ENCODE measurements around the gene EXOC4. TPM values are rescaled to one million over a fixed set of nuclear protein-coding genes. Genes with fewer than 3 reads are reported as not detected.

The EXOC4 gene
- total RNA-seq, 1 donor from 2014 or later, result 99.2 TPM

DNA sequence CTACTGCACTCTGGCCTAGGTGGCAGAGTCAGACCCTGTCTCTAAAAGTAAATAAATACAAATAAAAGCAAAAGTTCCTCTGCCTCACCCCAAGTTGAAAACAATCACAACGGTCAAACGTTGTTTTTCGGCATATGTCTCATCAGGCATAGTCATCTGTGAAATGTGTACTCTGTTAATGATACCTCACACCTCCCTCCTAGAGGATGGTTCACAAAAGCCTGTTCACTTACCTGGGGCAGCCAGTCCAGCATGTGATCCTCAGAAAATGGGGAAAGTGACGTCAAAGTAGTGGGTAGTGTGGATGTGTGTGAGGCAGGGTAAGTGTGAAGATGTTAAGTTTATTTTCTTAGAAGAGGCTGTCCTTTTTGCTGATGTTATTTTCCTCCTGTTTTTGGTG is 620.3 kb downstream of the EXOC4 start:
- Histone ChIP-seq H3K36me3 (no peaks in the 10 kb centered on the region), H3K27me3 (no peaks in the 10 kb centered on the region), H3K4me1 (no peaks in the 10 kb centered on the region), H3K4me3 (no peak overlapping the region), H3K9me3 (no peaks in the 10 kb centered on the region), H3K27ac (no peak overlapping the region)
- TF ChIP-seq POLR2A (IDR thresholded peaks at IDR 0.05) (no peak), POLR2AphosphoS5 (IDR thresholded peaks at IDR 0.05; ENCODE audit: insufficient read depth in 1 of 2, low read depth in 1 of 2) (no peak)
- TF ChIP-seq, protein P1, sequence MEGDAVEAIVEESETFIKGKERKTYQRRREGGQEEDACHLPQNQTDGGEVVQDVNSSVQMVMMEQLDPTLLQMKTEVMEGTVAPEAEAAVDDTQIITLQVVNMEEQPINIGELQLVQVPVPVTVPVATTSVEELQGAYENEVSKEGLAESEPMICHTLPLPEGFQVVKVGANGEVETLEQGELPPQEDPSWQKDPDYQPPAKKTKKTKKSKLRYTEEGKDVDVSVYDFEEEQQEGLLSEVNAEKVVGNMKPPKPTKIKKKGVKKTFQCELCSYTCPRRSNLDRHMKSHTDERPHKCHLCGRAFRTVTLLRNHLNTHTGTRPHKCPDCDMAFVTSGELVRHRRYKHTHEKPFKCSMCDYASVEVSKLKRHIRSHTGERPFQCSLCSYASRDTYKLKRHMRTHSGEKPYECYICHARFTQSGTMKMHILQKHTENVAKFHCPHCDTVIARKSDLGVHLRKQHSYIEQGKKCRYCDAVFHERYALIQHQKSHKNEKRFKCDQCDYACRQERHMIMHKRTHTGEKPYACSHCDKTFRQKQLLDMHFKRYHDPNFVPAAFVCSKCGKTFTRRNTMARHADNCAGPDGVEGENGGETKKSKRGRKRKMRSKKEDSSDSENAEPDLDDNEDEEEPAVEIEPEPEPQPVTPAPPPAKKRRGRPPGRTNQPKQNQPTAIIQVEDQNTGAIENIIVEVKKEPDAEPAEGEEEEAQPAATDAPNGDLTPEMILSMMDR (IDR thresholded peaks at IDR 0.05), result no peak
- intact Hi-C loops (cut with DNase I), result no loop called here
- DNase-seq (ENCODE audit: extremely low spot score in 2 of 2), result no peak

DNA sequence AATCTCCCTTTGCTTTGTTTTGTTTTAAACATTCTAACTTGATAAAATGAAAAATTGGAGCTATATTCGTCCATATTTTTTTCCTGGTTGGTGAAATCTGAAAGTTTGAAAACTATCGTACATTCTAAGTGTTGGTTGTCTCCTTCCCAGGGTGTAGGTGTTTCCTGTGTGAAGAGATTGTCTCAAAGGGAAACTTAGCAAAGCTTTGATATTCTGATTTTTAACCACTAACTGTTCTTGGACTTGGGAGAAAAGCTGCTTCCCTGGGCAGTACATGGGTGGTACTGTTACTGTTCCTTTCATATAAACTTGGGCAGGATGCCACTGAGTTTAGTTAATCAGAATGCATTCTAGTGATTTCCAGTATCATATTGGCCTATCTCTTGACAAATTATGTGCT is 620.8 kb downstream of the EXOC4 start:
- H3K4me3 ChIP-seq, result no peak overlapping the region
- no peaks in the 10 kb centered on the region for H3K4me1 ChIP-seq
- H3K27ac ChIP-seq, result no peak overlapping the region
- intact Hi-C loops (cut with DNase I), result no loop called here
- TF ChIP-seq, protein P1 (IDR thresholded peaks at IDR 0.05), result no peak
- TF ChIP-seq POLR2AphosphoS5 (IDR thresholded peaks at IDR 0.05; ENCODE audit: insufficient read depth in 1 of 2, low read depth in 1 of 2) (no peak), POLR2A (IDR thresholded peaks at IDR 0.05) (no peak)
- no peak for DNase-seq (ENCODE audit: extremely low spot score in 2 of 2)
- H3K36me3 ChIP-seq, result no peaks in the 10 kb centered on the region
- H3K27me3 ChIP-seq, result no peaks in the 10 kb centered on the region
- H3K9me3 ChIP-seq, result no peaks in the 10 kb centered on the region

DNA sequence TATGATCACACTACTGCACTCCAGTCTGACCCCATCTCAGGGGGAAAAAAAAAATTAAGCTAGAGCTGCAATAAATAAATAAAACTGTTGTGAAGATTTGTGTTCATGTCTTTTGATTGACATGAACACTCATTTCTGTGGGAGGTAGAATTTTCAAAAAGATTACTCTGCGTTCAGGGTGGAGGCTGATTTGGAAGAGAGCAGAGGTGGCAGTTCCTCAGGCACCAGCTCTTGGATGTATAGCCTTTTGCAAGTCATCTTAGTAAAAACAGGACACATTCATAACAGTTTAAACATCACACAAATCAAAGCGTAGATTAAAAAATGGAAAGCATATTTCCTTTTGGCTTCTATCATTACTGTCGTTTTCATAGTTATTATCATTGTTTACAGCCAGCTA is 630.7 kb downstream of the EXOC4 start:
- Histone ChIP-seq H3K4me1 (no peaks in the 10 kb centered on the region), H3K27me3 (no peaks in the 10 kb centered on the region), H3K4me3 (no peak overlapping the region), H3K36me3 (no peaks in the 10 kb centered on the region), H3K27ac (no peak overlapping the region), H3K9me3 (no peaks in the 10 kb centered on the region)
- intact Hi-C loops (cut with DNase I), result no loop called here
- DNase-seq (ENCODE audit: extremely low spot score in 2 of 2), result no peak
- TF ChIP-seq POLR2A (IDR thresholded peaks at IDR 0.05), result no peak
- TF ChIP-seq, protein P1 (IDR thresholded peaks at IDR 0.05), result no peak
- no peak for TF ChIP-seq POLR2AphosphoS5 (IDR thresholded peaks at IDR 0.05; ENCODE audit: insufficient read depth in 1 of 2, low read depth in 1 of 2)

DNA sequence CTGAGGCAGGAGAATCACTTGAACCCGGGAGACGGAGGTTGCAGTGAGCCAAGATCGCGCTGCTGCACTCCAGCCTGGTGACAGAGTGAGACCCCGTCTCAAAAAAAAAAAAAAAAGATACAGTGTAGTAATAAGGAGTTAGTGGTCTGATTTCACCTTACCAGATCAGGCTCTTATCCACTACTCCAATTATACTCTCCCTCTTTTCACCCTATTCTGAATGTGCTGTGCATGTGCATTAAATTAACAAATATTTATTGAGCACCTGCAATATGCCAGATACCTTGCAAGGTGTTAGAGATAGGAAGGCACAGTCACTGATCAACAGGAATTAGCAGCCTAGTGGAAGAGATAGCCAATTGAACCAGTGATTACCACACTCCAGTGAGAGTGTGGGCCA is 632.3 kb downstream of the EXOC4 start:
- Histone ChIP-seq H3K4me3 (no peak overlapping the region), H3K36me3 (no peaks in the 10 kb centered on the region), H3K27ac (no peak overlapping the region), H3K9me3 (no peaks in the 10 kb centered on the region), H3K27me3 (no peaks in the 10 kb centered on the region), H3K4me1 (no peaks in the 10 kb centered on the region)
- intact Hi-C loops (cut with DNase I), result no loop called here
- DNase-seq (ENCODE audit: extremely low spot score in 2 of 2), result no peak
- TF ChIP-seq, protein P1 (IDR thresholded peaks at IDR 0.05), result no peak
- no peak for TF ChIP-seq POLR2AphosphoS5 (IDR thresholded peaks at IDR 0.05; ENCODE audit: insufficient read depth in 1 of 2, low read depth in 1 of 2)
- TF ChIP-seq POLR2A (IDR thresholded peaks at IDR 0.05), result no peak

DNA sequence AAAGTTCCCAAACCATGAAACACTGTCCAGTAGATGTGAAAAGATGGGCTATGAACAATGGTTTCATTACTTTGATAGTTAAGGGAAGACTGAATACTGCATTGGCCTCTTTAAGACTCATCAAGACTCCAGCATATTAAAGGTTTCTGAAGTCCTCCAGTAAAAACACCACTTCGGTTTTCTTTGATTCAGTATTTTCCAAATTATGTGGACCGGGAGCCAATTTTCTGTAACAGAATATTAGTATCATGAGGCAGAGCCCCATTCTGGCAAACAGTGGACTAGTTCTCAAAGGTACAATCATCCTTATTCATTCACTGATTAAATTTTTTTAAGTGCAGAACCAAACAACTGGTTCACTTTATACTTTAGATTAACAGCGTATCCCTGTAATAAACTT is 633.2 kb downstream of the EXOC4 start:
- TF ChIP-seq, protein P1 (IDR thresholded peaks at IDR 0.05), result no peak
- TF ChIP-seq POLR2A (IDR thresholded peaks at IDR 0.05), result no peak
- TF ChIP-seq POLR2AphosphoS5 (IDR thresholded peaks at IDR 0.05; ENCODE audit: insufficient read depth in 1 of 2, low read depth in 1 of 2), result no peak
- intact Hi-C loops (cut with DNase I), result no loop called here
- Histone ChIP-seq H3K4me1 (no peaks in the 10 kb centered on the region), H3K27me3 (no peaks in the 10 kb centered on the region), H3K9me3 (no peaks in the 10 kb centered on the region), H3K4me3 (no peak overlapping the region), H3K36me3 (no peaks in the 10 kb centered on the region), H3K27ac (no peak overlapping the region)
- DNase-seq (ENCODE audit: extremely low spot score in 2 of 2), result no peak

All from vagina (tissue), 2 donors.